Stimulated activated CD8-positive, alpha-beta memory T cell treated with anti-CD3 and anti-CD28 coated beads, Interleukin-4, amount 100 ng/mL, for 24 hours (primary cell): ENCODE data around the gene GOPC.
A peak's percentile ranks its signal among the peaks of the same experiment; 100 is the strongest.
"Not testable (repeated sequence)": the region's sequence is repeated elsewhere in the genome, so short reads cannot be mapped to it uniquely, and the experiment has no call there.

Experiments used
- DNase-seq: peaks from one replicate; pipeline ENCODE4 v3.0.0-alpha.2; 2020; ENCODE audit warnings: low read depth

The GOPC gene

DNA sequence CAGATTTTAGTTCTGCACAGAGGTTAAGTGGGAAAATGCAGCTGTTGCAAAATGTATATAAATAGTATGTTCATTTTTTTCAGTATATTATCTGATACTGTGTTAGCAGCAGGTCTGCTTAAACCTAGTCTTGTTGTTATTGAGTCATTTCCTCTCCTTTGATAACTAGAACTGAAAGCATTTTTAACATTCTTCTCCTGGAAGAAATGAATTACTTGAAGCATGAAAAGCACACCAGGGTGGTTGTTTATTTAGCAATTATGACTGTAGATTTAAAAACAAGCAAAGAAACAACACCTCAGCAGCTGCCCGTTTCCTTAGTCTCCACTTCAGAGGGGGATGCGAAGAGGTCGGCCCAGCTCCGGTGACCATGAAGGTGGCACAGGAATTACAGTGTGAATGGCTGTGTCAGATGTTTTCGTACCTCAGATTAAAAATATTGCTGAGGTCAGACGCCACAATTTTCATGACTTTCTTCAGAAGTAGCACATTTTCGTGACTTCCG is 53.5 kb downstream of the GOPC start:
- DNase-seq = no peak

DNA sequence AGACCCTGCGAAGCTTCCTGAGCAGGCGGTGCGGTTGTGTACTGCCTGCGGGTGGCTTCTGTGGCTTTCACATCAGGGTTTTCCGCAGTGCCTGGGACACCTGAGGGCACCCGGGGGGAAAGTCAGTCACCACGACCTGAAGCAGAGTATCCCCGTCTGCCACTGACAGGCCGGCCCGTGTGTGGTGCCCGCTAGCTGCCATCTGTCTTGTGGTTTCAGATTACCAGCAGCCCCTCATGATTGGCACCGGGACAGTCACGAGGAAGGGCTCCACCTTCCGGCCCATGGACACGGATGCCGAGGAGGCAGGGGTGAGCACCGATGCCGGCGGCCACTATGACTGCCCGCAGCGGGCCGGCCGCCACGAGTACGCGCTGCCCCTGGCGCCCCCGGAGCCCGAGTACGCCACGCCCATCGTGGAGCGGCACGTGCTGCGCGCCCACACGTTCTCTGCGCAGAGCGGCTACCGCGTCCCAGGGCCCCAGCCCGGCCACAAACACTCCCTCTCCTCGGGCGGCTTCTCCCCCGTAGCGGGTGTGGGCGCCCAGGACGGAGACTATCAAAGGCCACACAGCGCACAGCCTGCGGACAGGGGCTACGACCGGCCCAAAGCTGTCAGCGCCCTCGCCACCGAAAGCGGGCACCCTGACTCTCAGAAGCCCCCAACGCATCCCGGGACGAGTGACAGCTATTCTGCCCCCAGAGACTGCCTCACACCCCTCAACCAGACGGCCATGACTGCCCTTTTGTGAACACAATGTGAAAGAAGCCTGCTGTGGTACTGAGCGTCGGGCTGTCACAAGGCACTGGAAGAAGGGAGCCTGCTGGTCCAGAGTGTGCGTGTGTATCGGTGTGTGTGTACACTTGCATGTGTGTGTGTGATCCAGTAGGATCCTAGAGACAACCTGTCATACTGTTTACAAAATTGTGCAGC is 54.4 kb downstream of the GOPC start:
- DNase-seq = peak; percentile 38

DNA sequence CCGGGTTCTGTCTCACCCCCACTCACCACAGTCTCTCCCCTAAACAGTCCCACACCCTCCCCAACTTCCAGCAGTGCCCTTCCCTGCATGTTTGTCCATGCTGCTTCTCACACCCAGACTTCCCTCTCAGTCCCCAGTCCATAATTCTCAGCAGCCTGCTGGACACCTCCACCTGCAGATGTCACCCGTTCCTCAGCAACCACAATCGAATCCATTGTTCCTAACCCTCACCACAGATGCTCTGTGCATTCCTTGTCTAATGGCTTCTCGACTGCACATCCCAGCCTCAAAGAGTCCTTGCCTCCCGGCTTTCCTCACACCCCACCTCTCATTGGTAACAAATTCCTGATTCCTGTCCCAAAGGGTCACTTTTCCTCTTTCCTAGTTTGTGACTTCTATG is 55.6 kb downstream of the GOPC start:
- DNase-seq = no peak

DNA sequence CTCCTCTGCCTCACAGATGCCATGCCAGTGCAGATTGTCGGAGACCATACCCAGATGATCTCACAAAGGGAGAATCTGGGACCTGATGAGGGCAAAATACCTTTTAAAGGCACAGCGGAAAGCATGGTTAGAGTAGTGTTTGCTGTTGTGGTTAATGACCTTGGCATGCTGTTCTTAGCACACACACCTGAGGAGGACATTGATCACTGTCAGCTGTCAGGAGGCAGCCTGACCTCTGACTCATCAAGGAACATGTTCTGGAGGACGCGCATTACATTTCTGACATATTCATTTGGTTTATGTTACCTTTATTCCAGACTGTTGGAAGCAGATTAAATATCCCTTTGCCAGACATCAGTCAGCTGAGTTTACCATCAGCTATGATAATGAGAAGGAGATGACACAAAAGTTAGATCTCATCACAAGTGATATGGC is 57.1 kb downstream of the GOPC start:
- no peak for DNase-seq

DNA sequence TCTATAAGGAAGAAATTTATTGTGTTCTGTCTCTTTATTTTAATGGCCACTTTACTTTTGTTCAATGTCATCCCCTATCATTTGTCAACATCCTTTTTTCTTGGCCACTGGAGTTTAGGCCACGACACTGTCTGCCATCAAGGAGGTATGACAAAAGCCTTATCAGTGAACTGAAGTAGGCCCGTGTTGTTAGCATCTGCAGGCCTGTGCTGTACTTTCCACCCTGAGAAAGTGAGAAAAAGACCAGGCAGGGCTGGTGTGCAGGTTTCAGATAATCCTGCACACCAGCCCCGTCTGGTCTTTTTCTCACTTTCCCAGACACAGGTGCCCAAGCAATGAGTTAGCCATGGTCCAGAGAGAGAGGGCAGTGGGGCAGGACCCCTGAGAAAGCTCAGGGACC is 57.6 kb downstream of the GOPC start:
- DNase-seq = no peak

DNA sequence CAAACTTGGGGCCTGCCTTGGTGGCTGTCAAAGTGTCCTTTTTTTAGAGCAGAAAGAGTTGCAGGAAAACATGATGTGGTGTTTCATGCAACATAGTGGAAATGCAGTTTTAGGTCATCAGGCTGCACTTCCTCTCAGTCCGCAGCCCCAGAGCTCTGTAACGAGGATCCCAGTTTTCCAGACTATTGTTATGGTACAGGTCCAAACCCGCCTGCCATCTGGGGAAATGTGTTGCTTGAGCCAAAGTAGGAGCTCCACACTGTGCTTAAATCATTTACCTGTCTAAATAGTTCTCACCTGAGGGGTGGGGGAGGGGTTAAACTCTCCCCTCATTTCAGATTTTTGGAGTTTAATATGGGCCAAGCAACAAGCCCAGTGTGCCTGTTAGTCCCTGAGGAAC is 59.8 kb downstream of the GOPC start:
- DNase-seq = no peak

DNA sequence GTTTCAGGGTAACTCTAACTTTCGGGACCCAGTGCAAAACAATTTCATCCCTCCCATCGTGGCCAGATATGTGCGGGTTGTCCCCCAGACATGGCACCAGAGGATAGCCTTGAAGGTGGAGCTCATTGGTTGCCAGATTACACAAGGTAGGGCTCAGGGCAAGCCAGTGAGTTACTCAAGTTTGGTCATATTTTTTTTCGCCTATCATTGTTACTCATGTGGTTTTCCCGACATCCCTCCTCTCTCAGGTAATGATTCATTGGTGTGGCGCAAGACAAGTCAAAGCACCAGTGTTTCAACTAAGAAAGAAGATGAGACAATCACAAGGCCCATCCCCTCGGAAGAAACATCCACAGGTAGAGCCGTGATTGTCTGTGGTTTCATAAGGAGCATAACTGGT is 61.6 kb downstream of the GOPC start:
- no peak for DNase-seq

DNA sequence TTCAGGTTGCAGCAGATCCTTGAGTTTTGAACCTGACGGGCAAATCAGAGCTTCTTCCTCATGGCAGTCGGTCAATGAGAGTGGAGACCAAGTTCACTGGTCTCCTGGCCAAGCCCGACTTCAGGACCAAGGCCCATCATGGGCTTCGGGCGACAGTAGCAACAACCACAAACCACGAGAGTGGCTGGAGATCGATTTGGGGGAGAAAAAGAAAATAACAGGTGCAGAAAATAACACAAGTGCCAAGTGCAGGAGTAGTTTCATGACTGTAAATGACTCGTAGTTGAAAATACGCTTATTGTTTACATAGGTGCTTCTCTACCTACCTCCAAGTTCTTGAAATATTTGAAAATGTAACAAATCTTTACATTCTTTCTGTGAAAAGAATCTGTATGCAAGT is 63.7 kb downstream of the GOPC start:
- no peak for DNase-seq

DNA sequence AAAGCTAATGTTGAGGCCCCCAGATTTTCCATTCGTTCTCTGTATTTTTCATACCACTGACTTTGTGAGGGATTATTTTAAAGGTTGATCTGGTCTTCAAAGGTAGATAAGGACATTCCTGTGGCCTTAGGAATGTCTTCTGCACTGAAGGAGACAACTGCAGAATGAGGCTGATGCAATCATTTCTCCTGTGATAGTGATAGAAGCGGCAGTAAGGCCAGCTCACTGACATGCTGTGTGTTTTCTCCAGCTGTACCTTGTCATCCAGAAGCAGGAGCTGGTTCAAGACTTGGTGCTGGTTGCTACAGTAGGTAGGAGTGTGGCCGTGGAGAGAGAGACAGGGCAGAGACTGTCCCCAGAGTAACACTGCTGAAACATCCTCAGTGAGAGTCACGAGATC is 66.0 kb downstream of the GOPC start:
- no peak for DNase-seq

DNA sequence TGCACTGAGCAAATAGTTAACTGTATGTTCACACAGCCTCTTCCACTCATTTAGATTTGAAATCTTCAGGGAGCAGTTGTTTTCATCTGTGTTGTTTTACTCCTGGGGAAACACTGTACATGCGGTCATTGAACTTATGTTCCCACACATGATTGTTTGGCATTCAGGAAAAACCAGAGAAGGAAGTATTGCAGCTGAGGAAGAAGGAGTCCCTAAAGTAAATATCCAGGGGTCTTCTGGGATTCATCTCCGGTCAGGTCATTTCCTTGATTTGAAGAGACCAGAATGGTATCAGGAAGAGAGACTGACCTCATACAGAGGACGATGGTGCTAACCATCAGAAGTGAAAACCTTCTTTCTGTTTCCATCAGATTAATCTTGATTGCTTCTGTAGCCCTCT is 67.3 kb downstream of the GOPC start:
- DNase-seq = no peak

DNA sequence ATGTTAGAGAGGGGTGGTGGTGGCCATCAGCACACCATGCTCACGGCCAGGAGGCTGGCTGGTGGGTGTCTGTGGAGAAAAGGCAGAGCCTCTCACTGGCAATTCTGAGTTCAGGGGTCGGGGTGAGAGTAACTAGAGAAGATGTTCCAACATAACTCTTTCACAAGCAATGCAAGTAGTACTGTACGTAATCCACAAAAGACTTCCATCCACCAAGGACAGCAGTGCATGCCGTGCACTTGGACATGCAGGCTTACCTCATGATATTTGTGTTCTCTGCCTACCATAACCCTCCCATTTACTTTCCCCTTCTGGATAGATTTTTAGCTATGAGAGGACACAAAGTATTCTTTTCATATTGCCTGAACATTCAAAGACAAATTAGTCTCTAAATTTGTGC is 68.5 kb downstream of the GOPC start:
- DNase-seq = no peak

DNA sequence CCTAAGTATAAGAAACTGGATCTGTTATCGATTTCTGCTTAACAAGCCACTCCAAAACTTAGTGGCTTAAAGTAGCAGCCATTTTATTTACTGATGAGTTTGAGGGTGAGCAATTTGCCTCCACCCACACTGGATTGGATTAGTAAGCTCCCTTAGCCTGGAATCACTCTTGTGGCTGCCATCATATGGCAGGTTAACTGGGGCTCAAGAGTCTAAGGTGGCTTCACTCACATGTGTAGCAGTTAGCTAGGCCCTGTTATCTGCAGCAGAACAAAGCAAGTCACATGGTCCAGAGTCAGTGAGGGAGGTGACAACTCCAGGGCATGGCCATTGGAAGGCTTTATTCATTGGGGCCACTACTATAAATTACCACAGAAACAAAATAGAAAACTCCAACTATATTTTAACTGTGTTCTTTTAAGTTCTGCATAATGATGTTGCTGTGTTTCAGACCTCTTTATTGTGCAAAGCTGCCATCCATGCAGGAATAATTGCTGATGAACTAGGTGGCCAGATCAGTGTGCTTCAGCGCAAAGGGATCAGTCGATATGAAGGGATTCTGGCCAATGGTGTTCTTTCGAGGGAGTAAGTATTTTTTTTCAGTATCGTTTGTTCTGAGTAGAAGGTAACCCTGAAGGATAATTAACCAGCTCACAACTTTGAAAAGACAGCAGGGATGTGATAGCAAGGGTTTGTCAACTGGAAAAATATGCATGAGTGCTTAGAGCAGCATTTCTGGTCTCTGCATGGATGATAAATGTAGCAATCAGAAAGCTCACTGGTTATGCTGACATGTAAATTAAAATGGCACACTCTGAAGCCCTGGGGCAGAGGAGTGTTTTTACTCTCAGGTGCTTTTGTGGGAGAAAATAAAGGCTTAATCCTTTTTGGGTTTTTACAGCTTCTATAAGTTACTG is 70.2 kb downstream of the GOPC start:
- no peak for DNase-seq

DNA sequence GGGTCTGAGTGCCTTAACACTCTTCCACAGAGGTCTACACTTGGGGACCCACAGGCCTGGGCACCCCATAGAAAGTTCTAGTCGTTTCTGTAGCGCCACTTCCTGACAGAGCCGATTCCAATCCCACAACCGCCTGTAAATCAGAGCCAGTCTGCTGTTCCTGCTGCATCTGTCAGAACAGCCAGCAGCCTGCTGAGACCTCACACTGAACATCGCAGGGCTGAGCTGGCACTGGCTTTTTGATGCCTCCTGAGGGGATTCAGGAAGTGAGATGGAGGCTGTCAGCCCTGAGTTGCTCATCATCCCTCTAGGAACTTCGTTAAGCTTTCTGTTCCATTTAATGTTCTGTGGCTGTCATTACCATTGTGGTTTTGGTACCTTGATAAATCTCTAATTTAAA is 71.0 kb downstream of the GOPC start:
- DNase-seq = no peak

DNA sequence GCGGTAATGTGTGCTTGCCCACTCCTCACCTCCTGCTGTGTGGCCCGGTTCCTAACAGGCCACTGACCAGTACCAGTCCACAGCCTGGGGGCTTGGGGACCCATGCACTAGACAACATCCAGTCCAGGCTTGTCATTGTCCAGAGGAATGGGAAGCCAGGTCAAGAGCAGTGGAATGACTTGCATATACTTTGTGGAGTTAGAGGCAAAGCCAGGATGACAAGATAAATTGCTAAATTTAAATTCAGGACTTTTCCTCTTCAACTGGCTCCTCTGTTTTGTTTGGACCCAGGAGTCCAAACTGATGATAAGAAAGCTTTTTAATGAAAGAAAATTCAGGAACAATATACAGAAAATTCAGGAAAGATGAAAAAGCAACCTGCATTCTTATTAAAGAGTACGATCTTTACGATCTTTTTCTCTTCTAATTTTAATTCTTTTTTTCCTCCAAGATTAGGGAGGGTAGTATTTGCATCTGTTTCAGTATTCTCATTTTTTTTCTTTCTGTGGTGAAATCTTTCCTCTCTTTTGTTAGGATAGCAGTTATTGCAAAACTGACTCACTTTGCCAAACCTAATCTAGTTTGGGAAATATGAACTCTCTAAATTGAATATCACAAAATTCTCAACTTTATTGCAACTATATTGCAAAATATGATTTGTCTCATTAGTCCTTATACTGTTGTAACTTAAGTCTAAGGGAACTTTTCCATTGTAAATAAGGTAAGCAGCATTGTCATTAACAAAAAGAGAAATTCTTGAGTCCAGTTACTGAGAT is 71.7 kb downstream of the GOPC start:
- DNase-seq = no peak

DNA sequence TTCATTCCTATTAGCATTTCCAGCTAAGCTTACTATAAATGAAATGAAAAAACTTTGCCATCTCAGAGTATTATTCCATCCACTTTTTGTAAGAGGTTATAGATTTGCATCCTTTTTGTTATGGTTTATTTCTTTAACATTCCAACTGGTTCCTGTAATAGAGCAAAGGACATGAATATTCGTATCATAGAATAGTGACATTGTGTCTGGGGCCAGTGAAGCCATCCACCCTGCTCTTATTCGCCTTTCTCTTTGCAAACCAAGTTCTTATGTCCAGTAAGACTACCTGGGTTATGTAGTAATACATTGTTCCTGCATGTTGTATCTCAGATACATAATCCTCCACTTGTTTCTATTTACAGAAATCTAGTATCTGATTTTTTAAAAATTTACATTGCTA is 76.7 kb downstream of the GOPC start:
- no peak for DNase-seq

DNA sequence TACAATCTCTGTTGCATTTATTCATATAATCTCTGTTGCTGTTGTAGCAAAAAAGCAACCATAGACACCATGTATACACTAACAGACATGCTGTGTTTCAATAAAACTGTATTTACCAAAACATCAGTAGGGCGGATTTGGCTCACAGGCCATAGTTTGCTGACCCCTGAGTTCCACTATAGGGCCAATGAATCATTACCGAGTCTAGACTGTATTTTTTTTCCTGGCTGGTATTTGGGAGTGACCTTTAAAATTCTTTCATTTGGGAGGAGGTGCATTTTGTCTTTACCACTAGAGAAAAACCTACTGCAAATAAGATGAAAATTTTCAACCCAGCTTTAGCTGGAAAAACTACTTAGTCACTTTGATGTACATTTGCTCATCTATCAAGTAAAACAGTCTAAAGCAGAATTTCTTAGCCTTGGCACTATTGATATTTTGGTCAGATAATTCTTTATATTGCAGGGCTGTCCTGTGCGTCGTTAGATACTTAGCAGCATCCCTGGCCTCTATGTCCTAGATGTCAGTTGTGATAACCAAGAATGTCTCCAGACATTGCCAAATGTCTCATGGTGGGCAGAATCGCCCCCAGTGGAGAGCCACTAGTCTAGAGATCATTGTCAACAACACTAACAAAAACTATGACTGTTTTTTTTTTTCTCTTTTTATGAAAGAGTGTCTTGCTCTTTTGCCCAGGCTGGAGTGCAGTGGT is 80.4 kb downstream of the GOPC start:
- DNase-seq = no peak

DNA sequence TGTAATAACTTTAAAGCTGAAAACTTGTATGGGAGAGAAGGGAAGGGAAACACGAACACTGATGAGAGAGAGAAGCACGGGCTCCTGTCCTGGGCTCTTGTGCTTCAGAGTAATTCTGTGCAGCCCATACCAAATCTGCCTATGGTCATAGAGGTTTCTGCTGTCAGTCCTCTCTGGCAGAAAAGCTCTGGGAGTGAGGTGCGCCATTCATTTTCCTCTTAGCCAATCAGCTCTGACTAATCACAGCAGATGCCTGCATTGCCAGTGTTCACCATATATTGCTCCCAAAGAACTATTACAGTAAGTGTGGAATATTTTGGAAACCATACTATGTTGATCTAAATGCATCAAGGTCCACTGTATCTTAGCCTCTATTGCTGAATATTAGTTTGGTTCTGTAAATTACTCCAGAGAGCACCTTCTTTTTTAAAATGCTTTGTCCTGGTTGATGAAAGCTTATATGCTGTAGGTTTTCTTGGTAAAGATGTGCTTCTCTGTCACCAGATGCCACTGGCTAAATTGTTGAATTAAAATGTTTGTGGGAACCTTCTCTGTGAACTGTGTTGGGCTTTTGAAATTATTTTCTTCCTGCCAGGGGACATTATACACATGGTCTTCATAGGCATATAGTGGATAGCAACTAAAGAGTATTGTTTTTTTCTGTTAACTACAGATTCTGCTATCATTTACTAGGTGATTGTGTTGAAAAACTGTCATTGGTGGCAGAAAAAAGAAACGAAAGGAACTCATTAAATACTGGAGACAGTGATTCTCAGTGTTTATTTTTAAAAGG is 81.5 kb downstream of the GOPC start:
- no peak for DNase-seq

DNA sequence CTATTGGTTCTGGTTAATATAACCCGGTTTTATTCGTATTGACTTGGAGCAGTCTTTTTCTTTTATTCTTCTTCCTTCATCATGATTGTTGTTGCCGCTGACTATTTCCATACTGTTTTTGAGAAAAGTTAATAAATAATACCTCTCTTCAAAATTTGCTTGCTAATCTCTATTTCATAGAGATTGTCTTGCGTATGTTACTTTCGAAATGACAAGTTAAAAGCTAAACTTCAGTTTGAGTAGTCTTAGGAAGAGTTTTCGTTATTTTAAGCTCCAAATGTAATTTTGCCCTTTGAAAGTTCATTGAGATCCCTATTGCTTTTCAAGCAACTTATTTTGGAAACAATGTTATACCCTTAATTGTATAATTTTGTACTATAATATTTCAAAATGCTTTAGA is 83.4 kb downstream of the GOPC start:
- no peak for DNase-seq

DNA sequence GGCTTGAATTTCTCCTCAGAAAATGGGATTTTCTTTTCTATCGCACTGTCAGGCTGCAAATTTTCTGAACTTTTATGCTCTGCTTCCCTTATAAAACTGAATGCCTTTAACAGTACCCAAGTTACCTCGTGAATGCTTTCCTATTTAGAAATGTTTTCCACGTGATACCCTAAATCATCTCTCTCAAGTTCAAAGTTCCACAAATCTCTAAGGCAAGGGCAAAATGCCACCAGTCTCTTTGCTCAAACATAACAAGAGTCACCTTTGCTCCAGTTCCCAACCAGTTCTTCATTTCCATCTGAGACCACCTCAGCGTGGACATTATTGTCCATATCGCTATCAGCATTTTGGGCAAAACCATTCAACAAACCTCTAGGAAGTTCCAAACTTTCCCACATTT is 84.3 kb downstream of the GOPC start:
- DNase-seq = not testable (repeated sequence)

DNA sequence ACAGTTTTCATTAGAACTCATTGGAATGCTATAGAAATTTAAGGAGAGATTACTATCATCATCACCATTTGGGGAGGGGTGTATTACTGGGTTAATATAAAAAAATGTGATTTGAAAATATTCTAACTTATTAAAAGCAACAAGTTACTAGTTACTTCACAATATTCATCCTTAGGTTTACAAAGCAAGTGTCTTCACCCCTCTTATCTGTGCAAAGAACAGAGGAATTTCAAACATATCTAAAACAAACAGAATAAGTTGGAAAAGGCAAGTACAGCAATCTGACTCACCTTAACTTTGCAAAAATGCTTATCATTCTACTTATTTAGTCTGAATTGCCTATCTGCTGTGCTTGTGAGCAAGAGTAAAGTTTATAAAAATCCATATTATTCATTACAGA is 87.0 kb downstream of the GOPC start:
- DNase-seq = no peak

DNA sequence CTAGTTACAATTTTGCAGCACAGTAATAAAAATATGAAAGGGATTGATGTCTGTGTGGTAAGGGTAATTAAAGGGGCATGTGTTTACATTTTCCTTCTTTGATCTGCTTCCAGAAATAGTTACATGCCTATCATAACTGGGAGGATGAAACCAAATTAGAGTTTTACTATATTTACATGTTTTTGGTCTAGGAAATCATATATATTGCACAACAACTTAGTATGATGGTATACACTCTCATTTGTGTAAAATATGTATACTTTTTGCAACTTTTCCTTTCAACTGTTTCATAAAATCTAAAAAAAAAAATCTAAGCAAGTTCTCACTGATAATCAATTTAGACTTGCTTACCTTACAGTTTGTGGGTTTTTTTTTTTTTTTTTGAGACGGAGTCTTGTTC is 87.7 kb downstream of the GOPC start:
- DNase-seq = no peak
